HG02885 (cell line): ENCODE results near the gene TBC1D8.

Experiments used
- ATAC-seq: cut with Tn5 transposase; IDR thresholded peaks from one replicate; pipeline ENCODE4 v1.9.1; 2021; ENCODE audit warnings: mild to moderate bottlenecking; ENCODE audit not compliant: unreplicated experiment, poor library complexity

TBC1D8 gene

GRCh38 chr2:101140237-101140636, 10.9 kb downstream of the TBC1D8 start:
- ATAC-seq: no peak

- no peak for ATAC-seq
These were observed 11.7 kb downstream of the TBC1D8 start for GRCh38 chr2:101139495-101139894.

GRCh38 chr2:101135412-101136296, 15.5 kb downstream of the TBC1D8 start:
- ATAC-seq: no peak

GRCh38 chr2:101133492-101134100, 17.6 kb downstream of the TBC1D8 start:
- no peak for ATAC-seq

GRCh38 chr2:101132202-101132601, 19.0 kb downstream of the TBC1D8 start:
- ATAC-seq: no peak

GRCh38 chr2:101130081-101130480, 21.1 kb downstream of the TBC1D8 start:
- ATAC-seq: no peak

GRCh38 chr2:101127319-101128056, 23.7 kb downstream of the TBC1D8 start:
- no peak for ATAC-seq

- ATAC-seq: no peak
These were observed 25.4 kb downstream of the TBC1D8 start for GRCh38 chr2:101125808-101126207.

- no peak for ATAC-seq
These were observed 25.8 kb downstream of the TBC1D8 start for GRCh38 chr2:101125374-101125773.

GRCh38 chr2:101124643-101125366, 26.4 kb downstream of the TBC1D8 start:
- no peak for ATAC-seq

- no peak for ATAC-seq
These were observed 27.2 kb downstream of the TBC1D8 start for GRCh38 chr2:101123795-101124471.

GRCh38 chr2:101121174-101121573, 30.0 kb downstream of the TBC1D8 start:
- ATAC-seq: no peak

GRCh38 chr2:101120124-101120996, 30.8 kb downstream of the TBC1D8 start:
- ATAC-seq: no peak

- no peak for ATAC-seq
These were observed 31.8 kb downstream of the TBC1D8 start for GRCh38 chr2:101119431-101119830.

- ATAC-seq: no peak
These were observed 34.2 kb downstream of the TBC1D8 start for GRCh38 chr2:101116841-101117552.

GRCh38 chr2:101116348-101116747, 34.8 kb downstream of the TBC1D8 start:
- no peak for ATAC-seq

- ATAC-seq: no peak
These were observed 35.5 kb downstream of the TBC1D8 start for GRCh38 chr2:101115664-101116063.

GRCh38 chr2:101114815-101115214, 36.4 kb downstream of the TBC1D8 start:
- no peak for ATAC-seq
